Stimulated activated CD8-positive, alpha-beta memory T cell treated with anti-CD3 and anti-CD28 coated beads, Interleukin-2, amount 100 ng/mL, for 1 hour (primary cell): ENCODE measurements around the gene ZNF138.
"Not testable (repeated sequence)": the region's sequence is repeated elsewhere in the genome, so short reads cannot be mapped to it uniquely, and the experiment has no call there.

Source experiments
- DNase-seq, 2 donors: peaks; one replicate each; pipeline ENCODE4 v3.0.0-alpha.2; 2020; ENCODE audit warnings: low read depth in 2 of 2

The ZNF138 gene

DNA sequence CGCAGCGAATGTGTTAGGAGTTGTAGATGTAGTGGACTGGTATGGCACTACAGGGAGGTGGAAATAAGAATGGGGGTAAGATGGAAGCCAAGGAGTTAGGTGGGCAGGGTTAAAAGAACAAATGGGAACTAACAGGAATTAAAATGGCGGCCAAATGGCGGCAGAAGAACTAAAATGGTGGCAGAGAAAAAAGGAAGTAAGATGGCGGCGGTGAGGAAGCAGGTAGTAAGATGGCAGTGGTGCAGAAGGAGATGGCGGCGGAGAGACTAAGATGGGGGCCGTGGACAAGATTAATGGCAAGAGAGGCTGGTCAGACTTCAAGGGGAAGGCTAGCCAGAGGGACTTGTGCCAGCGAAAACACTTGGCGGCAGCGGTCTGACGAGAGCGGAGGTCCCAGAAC is 44.5 kb downstream of the ZNF138 start:
- no peak for DNase-seq

DNA sequence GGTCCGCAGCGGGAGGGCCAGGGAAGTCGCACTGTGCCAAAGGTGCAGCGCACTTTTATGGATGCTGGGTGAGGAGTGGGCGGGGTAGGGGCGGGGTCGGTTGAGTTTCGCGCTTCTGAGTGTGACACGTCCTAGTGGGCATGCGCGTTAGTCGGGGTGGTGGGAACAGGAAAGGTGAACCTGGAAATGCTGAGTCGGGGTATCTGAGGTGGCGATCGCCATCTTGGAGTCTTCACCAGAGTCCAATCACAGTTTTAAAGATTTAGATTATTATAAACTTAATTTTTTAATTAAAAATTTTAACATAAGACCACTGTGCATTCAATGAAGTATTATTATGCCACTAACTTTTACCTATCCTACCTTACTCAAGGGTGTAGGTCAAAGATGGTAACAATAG is 45.7 kb downstream of the ZNF138 start:
- no peak for DNase-seq

DNA sequence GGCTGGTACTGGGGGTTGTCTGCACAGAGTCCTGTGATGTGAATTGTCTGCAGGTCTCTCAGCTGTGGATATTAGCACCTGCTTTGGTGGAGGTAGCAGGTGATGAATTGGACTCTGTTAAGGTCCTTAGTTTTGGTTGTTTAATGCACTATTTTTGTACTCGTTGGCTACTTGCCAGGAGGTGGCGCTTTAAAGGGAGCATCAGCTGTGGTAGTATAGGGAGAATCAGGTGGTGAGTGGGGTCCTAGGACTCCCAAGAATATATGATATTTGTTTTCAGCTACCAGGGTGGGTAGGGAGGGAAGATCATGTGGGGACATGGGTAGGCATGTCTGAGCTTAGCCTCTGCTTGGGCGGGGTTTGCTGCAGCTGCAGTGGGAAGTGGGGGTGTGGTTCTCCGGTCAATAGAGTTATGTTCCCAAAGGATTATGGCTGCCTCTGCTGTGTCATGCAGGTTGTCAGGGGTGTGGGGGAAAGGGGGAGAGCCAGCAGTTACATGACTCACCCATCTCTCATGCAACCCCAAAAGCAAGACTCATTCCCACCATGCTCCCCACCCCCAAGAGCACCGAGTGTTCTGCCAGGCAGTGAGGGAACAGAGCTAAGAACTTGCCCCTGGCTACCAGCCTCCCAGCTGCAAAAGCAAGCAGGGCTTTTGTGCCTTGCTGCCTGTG is 55.2 kb downstream of the ZNF138 start:
- no peak for DNase-seq

GRCh38 chr7:64849924-64850499 is 55.8 kb downstream of the ZNF138 start:
- DNase-seq: no peak

DNA sequence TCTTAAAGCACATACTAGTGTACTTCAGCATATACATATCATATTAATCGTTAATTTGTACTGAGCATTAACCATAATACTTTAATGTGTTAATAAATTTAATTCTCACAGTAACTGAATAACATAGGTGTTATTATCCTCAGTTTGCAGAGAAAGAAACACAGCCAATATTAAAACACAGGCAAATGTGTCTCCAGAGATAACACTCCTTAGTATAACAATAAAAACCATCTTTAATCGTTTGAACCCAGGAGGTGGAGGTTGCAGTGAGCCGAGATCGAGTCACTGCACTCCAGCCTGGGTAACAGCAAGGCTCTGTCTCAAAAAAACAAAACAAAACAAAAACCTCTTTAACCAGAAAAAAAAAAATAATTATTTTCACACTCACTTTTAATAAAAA is 59.5 kb downstream of the ZNF138 start:
- no peak for DNase-seq

- DNase-seq: no peak
These were observed 60.7 kb downstream of the ZNF138 start for GRCh38 chr7:64854969-64855368.

DNA sequence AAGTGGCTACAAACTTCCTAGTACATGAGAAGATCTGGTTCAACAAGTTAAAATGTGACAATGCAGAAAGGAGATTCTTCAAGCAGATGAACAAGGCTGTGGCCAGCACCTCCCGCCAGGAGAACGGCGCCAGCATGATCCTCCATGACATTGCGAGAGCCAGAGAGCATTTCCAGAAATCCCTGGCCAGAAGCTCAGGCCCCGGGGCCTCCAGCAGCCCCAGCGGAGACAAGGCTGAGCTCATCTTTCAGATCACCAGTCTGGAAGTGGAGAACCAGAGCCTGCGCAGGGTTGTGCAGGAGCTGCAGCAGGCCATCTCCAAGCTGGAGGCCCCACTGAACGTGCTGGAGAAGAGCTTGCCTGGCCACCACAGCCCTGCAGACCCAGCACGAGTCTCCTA is 68.8 kb downstream of the ZNF138 start:
- no peak for DNase-seq

DNA sequence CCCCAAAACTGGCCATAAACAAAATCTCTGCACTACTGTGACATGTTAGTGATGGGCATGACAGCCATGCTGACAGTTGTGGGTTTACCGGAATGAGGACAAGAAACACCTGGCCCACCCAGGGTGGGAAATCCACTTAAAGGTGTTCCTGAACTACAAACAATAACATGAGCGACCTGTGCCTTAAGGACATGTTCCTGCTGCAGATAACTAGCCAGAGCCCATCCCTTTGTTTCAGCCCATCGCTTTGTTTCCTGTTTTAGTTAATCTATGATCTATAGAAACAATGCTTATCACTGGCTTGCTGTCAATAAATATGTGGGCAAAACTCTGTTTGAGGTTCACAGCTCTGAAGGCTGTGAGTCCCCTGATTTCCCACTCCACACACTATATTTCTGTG is 69.3 kb downstream of the ZNF138 start:
- not testable (repeated sequence) for DNase-seq

- DNase-seq: no peak
These were observed 69.7 kb downstream of the ZNF138 start for GRCh38 chr7:64863969-64864368.

DNA sequence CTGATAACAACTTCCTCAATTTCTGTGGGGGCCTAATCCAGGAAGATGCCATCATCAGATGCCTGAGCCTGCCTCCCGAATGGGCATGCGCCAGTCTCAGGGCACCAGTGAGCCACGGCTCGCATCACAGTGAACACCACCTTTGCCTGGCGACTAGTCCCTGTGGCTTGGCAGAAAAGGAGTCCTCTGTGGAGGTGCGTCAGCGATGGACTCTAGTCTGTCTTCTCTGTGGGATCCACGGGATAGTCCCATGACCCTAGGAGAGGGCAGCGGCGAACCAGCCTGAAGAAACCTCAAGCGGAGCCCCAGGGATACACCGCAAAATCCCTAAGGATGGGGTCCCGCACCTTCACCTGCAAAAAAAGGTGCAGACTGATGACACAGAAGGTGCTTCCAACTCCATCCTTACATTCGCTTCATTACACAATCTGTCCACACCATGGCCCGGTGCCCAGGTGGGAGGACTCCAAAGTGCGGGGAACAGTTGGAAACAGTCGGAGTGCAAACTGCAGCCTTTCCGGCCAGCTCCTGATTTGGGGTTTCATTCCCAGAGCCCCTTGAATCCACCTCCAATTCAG is 73.7 kb downstream of the ZNF138 start:
- DNase-seq: no peak

- DNase-seq: no peak
These were observed 74.3 kb downstream of the ZNF138 start for GRCh38 chr7:64868499-64868898.

DNA sequence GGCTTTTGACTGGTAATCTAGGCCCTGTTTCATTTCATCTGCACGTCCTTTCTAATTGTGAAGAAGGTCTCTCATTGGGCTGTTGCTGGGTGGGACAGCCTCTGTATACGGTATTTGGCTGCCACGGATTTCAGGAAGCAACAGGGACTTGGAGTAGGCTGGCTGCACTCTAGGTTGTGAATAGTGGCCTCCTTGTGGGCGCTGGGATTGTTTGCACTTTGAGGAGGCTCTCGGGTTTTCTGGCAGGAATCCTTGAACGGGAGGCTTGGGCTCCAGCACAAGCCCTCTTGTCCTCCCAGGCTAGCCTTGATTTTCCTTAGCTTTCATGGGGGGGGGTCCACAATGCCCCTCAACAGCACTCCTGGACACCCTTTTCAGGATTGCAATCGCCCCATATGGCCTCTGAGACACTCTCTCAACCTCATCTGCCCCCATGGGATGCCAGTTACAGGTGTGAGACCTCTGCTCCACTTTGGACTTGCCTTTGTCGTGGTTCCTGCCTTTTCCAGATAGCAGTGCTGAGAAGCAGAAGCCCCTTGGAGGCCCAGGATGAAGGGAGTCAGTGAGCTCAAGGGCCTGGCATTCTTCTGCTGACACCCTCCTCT is 75.0 kb downstream of the ZNF138 start:
- no peak for DNase-seq

DNA sequence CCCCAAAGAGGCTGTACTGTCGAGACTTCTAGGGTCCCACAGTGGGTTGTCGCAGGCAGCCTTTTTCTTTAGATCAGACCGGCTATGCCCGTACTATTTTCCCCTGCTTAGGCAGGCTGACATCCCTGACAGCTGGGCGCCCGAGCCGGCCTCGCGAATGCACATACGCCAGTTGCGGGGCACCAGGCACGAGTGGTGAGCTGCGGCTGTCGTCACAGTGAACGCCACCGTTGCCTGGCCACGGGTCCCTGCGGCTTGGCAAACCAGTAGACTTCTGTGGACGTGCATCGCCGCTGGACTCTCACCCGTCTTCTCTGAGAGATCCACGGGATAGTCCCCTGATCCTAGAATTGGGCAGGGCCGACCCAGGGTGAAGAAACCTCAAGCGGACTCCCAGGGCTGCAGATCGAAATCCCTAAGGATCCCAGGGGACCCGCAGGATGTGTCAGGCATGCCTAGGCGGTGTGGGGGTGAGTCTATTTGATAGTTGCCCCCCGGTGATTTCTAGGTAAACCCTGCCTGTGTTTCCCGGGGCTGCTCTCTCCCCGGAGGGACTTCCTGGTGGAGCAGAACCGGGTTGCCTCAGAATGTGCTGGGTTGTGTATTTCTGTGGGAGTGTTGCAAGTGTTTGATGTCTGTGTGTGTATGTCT is 75.8 kb downstream of the ZNF138 start:
- DNase-seq: no peak

DNA sequence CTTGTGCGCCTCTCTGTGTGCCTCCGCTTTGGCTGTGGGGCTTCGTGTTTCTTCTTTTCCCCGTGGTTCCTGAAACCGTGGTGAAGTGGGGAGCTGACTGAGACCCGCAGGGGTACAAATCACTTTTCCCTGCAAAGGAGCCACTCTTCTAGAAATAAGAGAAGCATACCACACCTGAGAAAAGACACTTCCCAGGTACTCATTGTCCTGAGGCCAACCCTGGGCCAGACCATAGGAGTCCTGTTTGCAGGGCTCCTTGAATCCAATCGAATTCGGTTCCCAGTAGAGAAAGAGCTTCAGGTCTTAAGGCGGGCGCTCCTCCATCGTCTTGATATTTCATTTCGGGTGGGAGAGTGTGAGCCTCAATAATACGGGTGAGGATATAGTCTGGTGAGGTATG is 76.4 kb downstream of the ZNF138 start:
- DNase-seq: no peak

- no peak for DNase-seq
These were observed 77.5 kb downstream of the ZNF138 start for GRCh38 chr7:64871761-64872160.

GRCh38 chr7:64872351-64873154 is 78.3 kb downstream of the ZNF138 start:
- DNase-seq: no peak

- DNase-seq: no peak
These were observed 78.9 kb downstream of the ZNF138 start for GRCh38 chr7:64873155-64873500.

DNA sequence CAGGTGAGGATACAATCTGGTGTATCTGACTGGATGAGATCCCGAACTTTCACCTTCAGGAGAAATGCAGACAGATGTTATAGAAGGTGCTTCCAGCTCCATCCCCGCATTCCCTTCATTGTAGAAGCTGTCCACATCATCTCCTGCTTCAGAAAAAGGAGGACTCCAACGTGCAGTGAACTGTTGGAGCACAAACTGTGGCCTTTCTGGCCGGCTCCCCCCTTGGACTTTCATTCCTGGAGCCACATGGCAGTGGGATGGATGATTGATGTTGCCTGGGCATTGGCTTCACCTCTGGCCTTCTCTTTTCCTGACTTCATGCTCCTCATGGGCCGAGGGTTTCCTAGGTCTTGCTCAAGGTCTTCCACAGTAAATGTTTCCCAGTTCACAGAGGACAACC is 79.3 kb downstream of the ZNF138 start:
- DNase-seq: no peak

GRCh38 chr7:64874114-64874513 is 79.9 kb downstream of the ZNF138 start:
- no peak for DNase-seq

DNA sequence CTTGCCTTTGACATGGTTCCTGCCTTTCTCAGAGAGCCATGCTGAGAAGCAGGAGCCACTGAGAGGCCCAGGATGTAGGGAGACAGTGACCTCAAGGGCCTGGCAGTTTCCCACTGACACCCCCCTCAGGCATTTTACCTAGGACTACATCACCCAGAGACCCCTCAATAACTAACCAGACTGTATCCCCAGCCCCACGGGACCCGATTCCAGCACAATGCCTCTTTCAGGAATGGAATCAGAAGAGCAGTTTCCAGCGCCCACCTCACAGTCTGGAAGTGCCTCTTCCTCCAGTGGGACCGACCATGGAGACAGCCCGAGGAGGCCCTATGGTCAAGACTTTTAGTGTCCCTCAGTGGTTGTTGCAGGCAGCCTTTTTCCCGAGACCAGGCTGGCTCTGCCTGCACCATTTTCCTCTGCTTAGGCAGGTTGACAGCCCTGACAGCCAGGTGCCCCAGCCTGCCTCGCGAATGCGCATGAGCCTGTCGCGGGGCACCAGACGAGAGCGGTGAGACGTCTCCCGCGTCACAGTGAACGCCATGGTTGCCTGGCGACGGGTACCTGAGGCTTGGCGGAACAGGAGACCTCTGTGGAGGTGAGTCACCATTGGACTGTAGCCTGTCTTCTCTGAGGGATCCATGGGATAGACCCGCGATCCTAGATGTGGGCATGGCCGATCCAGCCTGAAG is 80.5 kb downstream of the ZNF138 start:
- no peak for DNase-seq

DNA sequence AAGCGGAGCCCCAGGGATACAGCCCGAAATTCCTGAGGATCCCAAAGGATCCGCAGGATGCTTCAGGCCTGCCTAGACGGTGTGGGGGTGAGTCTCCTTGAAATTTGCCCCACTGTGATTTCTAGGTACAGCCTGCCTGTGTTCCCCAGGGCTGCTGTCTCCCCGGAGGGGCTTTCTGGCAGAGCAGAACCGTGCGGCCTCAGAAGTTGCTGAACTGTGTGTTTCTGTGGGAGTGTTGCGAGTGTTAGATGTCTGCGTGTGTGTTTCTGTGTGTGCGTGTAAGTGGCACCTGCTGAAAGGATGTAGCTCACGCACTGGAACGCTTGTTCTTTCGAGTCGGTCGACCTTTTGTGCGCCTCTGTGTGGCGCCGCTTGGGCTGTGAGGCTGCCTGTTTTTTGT is 81.0 kb downstream of the ZNF138 start:
- no peak for DNase-seq
